Fibroblast of skin of left quadriceps (primary cell): Measurements from ENCODE around the gene HDAC6.

Experiments
- DNase-seq, 2 experiments: peaks; one replicate each; pipeline ENCODE4 v3.0.0-alpha.2; 2013; ENCODE audit warnings: low read depth in 2 of 2

Gene HDAC6

DNA sequence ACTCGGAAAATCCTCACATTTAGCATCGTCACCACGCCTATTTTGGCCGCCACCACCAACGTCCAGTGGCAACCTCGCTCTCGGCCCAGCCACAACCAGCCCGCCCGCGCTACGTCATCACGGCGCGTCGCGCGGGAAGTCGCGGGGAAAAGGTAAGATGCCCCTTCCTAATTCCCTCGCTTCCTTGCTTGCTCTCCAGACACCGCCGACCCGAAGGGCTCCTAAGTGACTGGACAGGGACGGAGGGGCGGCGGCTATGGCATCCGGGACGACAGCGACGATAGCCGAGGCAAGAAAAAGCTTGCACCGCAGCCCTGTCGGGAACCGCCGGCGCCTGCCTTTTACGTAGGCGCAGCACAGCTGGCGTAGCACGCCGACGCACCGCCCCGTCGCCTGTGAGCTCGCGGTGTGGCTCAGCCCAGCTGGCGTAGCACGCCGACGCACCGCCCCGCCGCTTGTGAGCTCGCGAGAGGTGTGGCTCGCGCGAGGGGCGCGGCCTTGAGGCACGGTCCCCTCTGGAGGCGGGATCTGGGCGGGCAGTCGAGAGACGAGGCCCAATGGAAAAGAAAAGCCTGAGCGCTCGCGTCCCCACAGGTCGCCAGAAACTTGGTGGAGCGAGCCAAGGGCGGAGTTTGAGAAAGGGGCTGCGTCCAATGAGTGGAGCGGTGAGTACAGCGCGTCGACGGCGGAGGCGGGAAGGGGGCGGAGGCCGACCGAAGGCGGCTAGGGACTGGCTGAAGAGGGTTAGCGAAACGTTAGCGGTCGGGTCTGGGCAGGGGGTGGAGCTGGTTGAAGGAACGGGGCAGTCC is at the start of gene HDAC6:
HDAC6 (plus strand) TSS at position 788 of the 809 bp plus-strand sequence. CDS start 626 bp downstream, outside the sequence.
- DNase-seq, result peak; percentile 97

DNA sequence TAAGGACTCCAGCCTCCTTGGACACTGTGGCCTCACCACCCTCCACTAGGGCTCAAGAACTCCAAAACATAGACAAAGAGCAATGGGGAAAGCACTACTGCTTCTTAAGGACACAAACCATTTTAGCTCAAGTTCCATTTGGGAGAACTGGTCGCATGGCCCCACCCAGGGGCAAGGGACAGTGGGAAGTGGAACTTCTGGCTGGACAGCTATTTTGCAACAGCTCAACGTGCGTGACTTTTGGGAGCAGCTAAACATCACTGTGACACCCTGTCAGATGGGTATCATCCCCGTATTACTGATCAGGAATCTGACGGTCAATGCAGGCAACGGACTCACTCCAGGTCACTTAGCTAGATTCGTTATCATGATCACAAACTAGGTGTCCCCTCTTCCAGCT is 49.4 kb upstream of the HDAC6 start:
- DNase-seq, result no peak

- no peak for DNase-seq
These were observed 48.1 kb upstream of the HDAC6 start for GRCh38 chrX:48753708-48754228.

DNA sequence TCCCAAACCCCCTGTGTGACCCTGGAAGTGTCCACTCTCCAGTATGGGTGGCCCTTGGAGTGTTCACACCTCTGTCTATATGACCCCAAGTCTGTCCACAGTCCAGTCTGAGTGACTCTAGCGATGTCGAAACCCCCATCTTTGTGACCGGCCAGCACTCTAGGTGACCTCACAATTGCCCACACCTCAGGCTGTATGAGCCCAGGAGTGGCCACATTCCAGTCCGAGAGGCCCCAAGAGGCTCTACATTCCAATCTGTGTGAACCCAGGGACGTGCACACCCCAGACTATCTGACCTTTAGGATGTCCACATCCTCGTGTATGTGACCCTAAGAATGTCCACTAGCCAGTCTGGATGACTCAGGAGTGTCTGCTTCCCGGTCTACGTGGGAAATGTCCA is 47.6 kb upstream of the HDAC6 start:
- no peak for DNase-seq

DNA sequence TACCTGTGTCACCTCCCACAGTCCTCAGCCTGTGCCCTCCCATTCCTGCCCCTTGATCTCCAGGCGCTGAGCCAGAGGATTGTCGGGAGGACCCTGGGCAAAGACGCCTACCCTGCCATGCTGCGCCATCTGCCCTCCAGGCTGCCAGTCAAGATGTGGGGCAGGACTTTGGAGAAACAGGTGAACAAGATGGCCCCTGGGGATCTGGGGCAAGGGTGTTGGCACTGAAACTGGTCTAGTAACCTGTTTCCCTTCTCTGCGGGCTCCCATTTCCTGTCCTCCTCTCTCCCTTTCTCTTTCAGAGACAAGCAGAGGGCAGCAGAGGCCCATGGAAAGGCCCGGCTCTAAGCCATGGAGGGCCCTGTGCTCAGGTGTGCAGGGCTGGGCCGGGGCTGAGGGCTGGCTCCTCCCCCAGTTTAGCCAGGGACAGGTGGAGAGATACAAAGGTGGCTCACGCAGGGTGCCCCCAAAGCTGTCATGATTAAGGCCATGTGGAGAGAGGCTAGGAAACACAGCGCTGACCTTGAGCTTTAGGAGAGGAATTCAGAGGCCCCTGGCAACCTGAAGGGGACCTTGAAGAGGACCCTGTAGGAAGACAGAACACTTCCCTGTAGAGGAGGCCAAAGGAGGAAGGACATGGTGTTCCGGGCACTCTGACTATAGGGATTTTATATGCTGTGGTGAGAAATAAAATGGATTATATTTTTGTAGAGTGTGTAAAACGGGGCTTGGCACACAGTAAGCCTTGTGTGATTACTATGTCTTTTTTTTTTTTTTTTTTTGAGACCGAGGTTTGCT is 40.0 kb upstream of the HDAC6 start, which contains the start of gene GLOD5:
GLOD5 (plus strand) TSS at position 74 of the 798 bp plus-strand sequence; CDS start at position 118, 44 bp downstream.
- no peak for DNase-seq

DNA sequence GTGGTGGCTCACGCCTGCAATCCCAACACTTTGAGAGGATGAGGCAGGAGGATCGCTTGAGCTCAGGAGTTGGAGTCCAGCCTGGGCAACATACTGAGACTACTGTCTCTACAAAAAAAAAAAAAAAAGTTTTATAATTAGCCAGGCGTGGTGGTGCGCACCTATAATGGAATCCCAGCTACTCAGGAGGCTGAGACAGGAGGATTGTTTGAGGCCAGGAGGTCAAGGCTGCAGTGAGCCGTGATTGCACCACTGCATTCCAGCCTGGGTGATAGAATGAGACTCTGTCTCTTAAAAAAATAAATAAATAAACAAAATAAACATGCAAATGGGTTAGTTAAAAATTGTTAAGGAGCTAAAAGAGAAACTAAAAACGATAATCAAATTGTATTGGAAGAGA is 32.6 kb upstream of the HDAC6 start:
- DNase-seq, result no peak

DNA sequence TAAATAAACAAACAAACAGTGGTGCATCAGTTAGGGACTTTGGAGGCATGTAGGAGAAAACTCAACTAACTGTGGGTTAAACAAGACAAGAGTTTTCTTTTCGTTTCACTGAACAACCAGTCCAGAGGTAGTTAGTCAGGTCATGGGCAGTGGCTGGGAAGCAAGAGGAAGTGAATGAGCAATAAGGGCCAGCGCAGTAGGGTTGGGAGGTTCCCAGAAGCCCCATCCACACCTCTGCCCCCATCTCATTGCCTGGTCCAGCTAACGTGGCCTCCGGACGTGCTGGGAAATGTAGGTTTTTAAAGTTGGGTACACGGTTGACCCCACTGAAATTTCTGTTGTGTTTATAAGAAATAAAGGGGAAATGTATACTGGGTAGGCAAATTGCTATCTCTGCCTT is 31.6 kb upstream of the HDAC6 start:
- DNase-seq, result no peak

- no peak for DNase-seq
These were observed 29.3 kb upstream of the HDAC6 start for GRCh38 chrX:48772602-48773001.

- DNase-seq, result no peak
These were observed 24.9 kb upstream of the HDAC6 start for GRCh38 chrX:48776818-48777439.

DNA sequence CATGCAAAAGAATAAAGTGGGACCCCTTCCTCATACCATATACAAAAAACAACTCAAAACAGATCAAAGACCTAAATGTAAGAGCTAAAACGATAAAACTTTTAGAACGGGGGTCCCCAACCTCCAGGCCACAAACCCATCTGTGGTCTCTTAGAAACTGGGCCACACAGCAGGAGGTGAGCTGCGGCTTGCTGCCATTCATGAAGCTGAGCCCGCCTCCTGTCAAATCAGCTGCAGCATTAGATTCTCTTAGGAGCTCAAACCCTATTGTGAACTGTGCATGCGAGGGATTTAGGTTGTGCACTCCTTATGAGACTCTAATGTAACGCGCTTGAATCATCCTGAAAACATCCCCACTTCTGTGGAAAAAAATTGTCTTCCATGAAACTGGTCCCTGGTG is 22.5 kb upstream of the HDAC6 start:
- DNase-seq, result no peak

DNA sequence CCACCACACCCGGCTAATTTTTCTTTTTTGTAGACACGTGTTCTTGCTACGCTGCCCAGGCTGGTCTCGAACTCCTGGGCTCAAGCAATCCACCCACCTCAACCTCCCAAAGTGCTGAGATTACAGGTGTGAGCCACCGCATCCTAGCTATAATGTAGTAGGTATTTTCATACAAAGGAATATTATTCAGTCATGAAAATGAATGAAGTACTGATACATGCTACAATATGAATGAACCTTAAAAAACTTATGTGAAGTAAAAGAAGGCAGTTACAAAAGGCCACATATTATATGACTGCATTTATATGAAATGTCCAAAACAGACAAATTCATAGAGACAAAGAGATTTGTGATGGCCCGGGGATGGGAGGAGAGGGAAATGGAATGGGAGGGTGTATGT is 20.2 kb upstream of the HDAC6 start:
- DNase-seq, result no peak

DNA sequence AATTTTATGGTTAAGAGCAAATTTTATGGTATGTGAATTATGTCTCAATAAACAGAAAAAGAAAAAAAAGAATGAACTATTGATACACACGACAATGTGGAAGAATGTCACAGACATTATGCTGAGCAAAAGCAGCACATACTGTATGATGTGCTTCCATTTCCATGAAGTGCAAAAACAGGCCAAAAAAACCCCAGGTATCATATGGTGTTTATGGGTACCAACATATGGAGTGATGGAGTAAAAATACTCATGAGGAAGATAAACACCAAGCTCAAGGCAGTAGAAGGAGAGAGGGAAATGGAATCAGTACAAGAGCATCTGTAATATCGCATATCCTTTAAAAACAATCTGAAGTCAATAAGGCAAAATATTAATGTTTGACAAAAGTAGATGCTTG is 19.7 kb upstream of the HDAC6 start:
- no peak for DNase-seq

GRCh38 chrX:48782795-48783194 is 19.1 kb upstream of the HDAC6 start:
- DNase-seq, result no peak

GRCh38 chrX:48784726-48785125 is 17.1 kb upstream of the HDAC6 start:
- DNase-seq, result no peak

- no peak for DNase-seq
These were observed 16.7 kb upstream of the HDAC6 start for GRCh38 chrX:48785186-48785539.

DNA sequence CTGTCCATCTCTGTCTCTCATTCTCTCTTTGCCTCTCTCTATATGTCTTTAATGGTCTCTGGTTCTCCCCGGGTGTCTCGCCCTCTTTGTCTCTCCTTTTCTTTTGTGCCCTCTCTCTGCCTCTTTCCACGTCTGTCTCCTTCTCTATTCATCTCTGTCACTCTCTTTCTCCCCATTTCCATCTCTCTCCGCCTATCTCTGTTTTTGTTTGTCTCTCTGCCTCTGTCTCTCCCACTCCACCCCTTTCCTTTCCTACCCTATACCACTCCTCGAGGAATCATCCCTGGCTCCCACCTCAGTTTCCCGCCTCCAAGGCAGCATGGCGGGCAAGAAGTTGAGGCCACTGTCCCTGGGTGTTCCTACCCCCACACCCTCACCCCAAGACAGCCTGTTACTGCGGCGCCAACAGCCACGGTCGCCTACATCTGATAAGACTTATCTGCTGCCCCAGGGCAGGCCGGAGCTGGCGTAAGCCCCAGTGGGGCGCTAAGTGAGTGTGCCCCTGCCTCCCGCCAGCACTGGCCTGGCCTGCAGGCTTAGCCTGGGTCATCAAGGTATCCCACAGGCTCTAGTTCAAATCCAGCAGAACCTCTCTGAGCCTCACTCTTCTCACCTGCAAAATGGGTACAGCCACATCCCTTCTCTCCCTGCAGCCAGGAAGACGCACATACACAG is 16.2 kb upstream of the HDAC6 start:
- no peak for DNase-seq

GRCh38 chrX:48786341-48786800 is 15.5 kb upstream of the HDAC6 start, which contains the start of gene GATA1:
Gene GATA1, plus strand, starts transcription at chrX:48786590. Its CDS starts 4,520 bp downstream, at chrX:48791110.
- DNase-seq, result no peak

DNA sequence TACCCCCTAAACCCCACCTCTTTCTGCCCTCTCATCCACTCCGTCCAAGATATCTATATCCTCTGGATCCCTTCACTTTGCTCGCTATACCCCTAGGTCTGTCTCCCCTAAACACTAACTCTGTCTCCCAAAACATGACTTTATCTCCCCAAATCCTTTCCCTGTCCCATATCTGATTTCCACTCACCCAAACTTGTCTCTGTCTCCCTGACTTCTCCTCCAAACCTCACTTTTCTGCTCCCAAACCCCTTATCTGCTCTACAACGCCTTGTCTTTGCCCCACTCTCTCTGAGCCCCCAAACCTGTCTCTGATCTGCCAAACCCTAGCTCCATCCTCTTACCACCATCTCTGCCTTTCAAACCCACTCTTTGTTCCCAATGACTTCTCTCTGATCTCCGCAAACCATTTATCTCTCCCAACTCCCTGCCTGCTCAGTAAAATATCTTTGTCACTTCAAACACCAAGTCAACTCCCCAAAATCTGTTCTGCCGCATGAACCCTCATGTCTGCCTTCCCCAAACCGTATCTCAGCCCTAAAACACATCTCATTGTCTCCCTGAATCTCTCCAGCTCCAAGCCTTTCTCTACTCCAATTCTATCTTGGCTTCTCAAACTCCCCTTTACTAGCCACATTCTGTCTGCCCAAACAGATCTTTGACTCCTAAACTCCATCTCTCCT is 14.9 kb upstream of the HDAC6 start:
- no peak for DNase-seq

GRCh38 chrX:48787505-48788443 is 14.1 kb upstream of the HDAC6 start:
- DNase-seq, result no peak
